Activated CD8-positive, alpha-beta memory T cell treated with anti-CD3 and anti-CD28 coated beads, Interleukin-2, amount 10 ng/mL, durations not matched to agents 7 days and 5 days (primary cell): Measurements from ENCODE around the gene NADK2. TPM values are rescaled to one million over a fixed set of nuclear protein-coding genes. Genes with fewer than 3 reads are reported as not detected.
"Not testable (repeated sequence)": the region's sequence is repeated elsewhere in the genome, so short reads cannot be mapped to it uniquely, and the experiment has no call there.

Experiments
- ATAC-seq: fragments of 150-1000 bp; cut with Tn5 transposase; one replicate; pipeline ENCODE4 v1.10.0; 2021; ENCODE audit warnings: moderate library complexity
- CTCF ChIA-PET: fragments of 350-600 bp; sonication (Branson Sonifier 250); formaldehyde crosslinking; loops from one replicate; lab custom pipeline; 2021; ENCODE audit warnings: antibody characterized with exemption; lab: Charles Lee
- DNase-seq: peaks from one replicate; pipeline ENCODE4 v3.0.0-alpha.2; 2020
- H3K27ac Mint-ChIP-seq: one replicate; pipeline ENCODE4 v1.8.0; 2021; ENCODE audit warnings: mild to moderate bottlenecking, mixed read lengths
- H3K27me3 Mint-ChIP-seq: one replicate; pipeline ENCODE4 v1.8.0; 2021; ENCODE audit warnings: mixed read lengths
- H3K36me3 Mint-ChIP-seq: one replicate; pipeline ENCODE4 v1.8.0; 2021; ENCODE audit warnings: mild to moderate bottlenecking, mixed read lengths
- H3K4me1 Mint-ChIP-seq: one replicate; pipeline ENCODE4 v1.8.0; 2021; ENCODE audit warnings: mixed read lengths
- H3K4me3 Mint-ChIP-seq: one replicate; pipeline ENCODE4 v1.8.0; 2021; ENCODE audit warnings: mild to moderate bottlenecking, moderate library complexity, mixed read lengths
- H3K9me3 Mint-ChIP-seq: one replicate; pipeline ENCODE4 v1.8.0; 2022; ENCODE audit warnings: low read depth, mixed read lengths
- total RNA-seq, 2 experiments: library from RNA; stranded (reverse); gene quantifications; one replicate each; pipeline ENCODE4 v1.2.3, GENCODE V29; 2021

Gene NADK2
- total RNA-seq, 2 experiments from 2014 or later = 12.5 to 14.9 TPM

- H3K36me3 Mint-ChIP-seq = peaks cover 77% of the 10 kb centered on the region
- H3K4me1 Mint-ChIP-seq, H3K27me3 Mint-ChIP-seq, DNase-seq, ATAC-seq, H3K9me3 Mint-ChIP-seq, H3K27ac Mint-ChIP-seq, H3K4me3 Mint-ChIP-seq, CTCF ChIA-PET: not testable (repeated sequence)
These were observed 57.3 kb downstream of the NADK2 start for GRCh38 chr5:36184408-36184807.

- Mint-ChIP-seq H3K27me3 (no peaks in the 10 kb centered on the region), H3K4me3 (no peak overlapping the region), H3K36me3 (peaks cover 70% of the 10 kb centered on the region), H3K4me1 (peaks cover 5% of the 10 kb centered on the region), H3K27ac (no peak overlapping the region), H3K9me3 (no peaks in the 10 kb centered on the region)
- CTCF ChIA-PET = no interaction called here
- no peak for DNase-seq
- ATAC-seq = no peak
These were observed 60.0 kb downstream of the NADK2 start for GRCh38 chr5:36181774-36182173.

- Mint-ChIP-seq H3K4me1 (peaks cover 6% of the 10 kb centered on the region), H3K27me3 (no peaks in the 10 kb centered on the region), H3K36me3 (peaks cover 64% of the 10 kb centered on the region), H3K9me3 (no peaks in the 10 kb centered on the region), H3K27ac (no peak overlapping the region), H3K4me3 (no peak overlapping the region)
- CTCF ChIA-PET = no interaction called here
- ATAC-seq (no peak), DNase-seq (no peak)
These were observed 61.0 kb downstream of the NADK2 start for GRCh38 chr5:36180556-36181350.

- CTCF ChIA-PET = no interaction called here
- peaks cover 63% of the 10 kb centered on the region for H3K36me3 Mint-ChIP-seq
These were observed 61.8 kb downstream of the NADK2 start for GRCh38 chr5:36179950-36180349.

GRCh38 chr5:36178524-36178890 lies 63.2 kb downstream of the NADK2 start:
- H3K4me3 Mint-ChIP-seq = no peak overlapping the region
- H3K27me3 Mint-ChIP-seq = no peaks in the 10 kb centered on the region
- DNase-seq = no peak
- CTCF ChIA-PET = interaction anchor here (1.0 to 1.7 kb wide), 5 partner anchors 27 to 99 kb away, joined by 3 to 7 read pairs (median 4); partner anchors contain the start of genes LMBRD2 and NADK2
- ATAC-seq = no peak
- H3K9me3 Mint-ChIP-seq = no peaks in the 10 kb centered on the region
- peaks cover 68% of the 10 kb centered on the region for H3K36me3 Mint-ChIP-seq
- no peak overlapping the region for H3K27ac Mint-ChIP-seq
- peaks cover 12% of the 10 kb centered on the region for H3K4me1 Mint-ChIP-seq

More at GRCh38 chr5:36179950-36180349, 61.8 kb downstream of the NADK2 start:
- Mint-ChIP-seq H3K9me3 (no peaks in the 10 kb centered on the region), H3K4me1 (peaks cover 6% of the 10 kb centered on the region), H3K27me3 (no peaks in the 10 kb centered on the region), H3K27ac (peak overlapping the region; percentile 0), H3K4me3 (no peak overlapping the region)
- DNase-seq (no peak), ATAC-seq (no peak)

- no peak overlapping the region for H3K4me3 Mint-ChIP-seq
- peaks cover 69% of the 10 kb centered on the region for H3K36me3 Mint-ChIP-seq
- no peak for ATAC-seq
- H3K9me3 Mint-ChIP-seq = no peaks in the 10 kb centered on the region
- H3K4me1 Mint-ChIP-seq = peaks cover 12% of the 10 kb centered on the region
- no peak overlapping the region for H3K27ac Mint-ChIP-seq
- CTCF ChIA-PET = interaction anchor here (1.0 to 1.7 kb wide), 6 partner anchors 27 to 99 kb away, joined by 3 to 7 read pairs (median 4); partner anchors contain the start of genes LMBRD2 and NADK2
- DNase-seq = no peak
- no peaks in the 10 kb centered on the region for H3K27me3 Mint-ChIP-seq
These were observed 63.8 kb downstream of the NADK2 start for GRCh38 chr5:36177715-36178523.

GRCh38 chr5:36177154-36177553 lies 64.6 kb downstream of the NADK2 start:
- peaks cover 67% of the 10 kb centered on the region for H3K36me3 Mint-ChIP-seq
- H3K27ac Mint-ChIP-seq = no peak overlapping the region

GRCh38 chr5:36175043-36175442 lies 66.7 kb downstream of the NADK2 start:
- CTCF ChIA-PET = no interaction called here
- DNase-seq = no peak
- H3K4me1 Mint-ChIP-seq = peaks cover 12% of the 10 kb centered on the region
- H3K27ac Mint-ChIP-seq = peak overlapping the region; percentile 4
- no peak overlapping the region for H3K4me3 Mint-ChIP-seq
- peaks cover 69% of the 10 kb centered on the region for H3K36me3 Mint-ChIP-seq
- H3K9me3 Mint-ChIP-seq = no peaks in the 10 kb centered on the region
- no peak for ATAC-seq
- no peaks in the 10 kb centered on the region for H3K27me3 Mint-ChIP-seq

More at GRCh38 chr5:36177154-36177553, 64.6 kb downstream of the NADK2 start:
- CTCF ChIA-PET = interaction anchor here (1.1 to 1.7 kb wide), 3 partner anchors 26 to 98 kb away, joined by 3 to 7 read pairs (median 4); partner anchors contain the start of gene LMBRD2
- Mint-ChIP-seq H3K9me3 (no peaks in the 10 kb centered on the region), H3K4me1 (peaks cover 12% of the 10 kb centered on the region), H3K27me3 (no peaks in the 10 kb centered on the region), H3K4me3 (no peak overlapping the region)
- ATAC-seq (no peak), DNase-seq (no peak)

- ATAC-seq (no peak), DNase-seq (no peak)
- Mint-ChIP-seq H3K27me3 (no peaks in the 10 kb centered on the region), H3K4me1 (peaks cover 12% of the 10 kb centered on the region), H3K27ac (no peak overlapping the region), H3K36me3 (peaks cover 69% of the 10 kb centered on the region), H3K9me3 (no peaks in the 10 kb centered on the region), H3K4me3 (no peak overlapping the region)
- CTCF ChIA-PET = interaction anchor here (0.7 kb wide), 1 partner anchor 95 kb away, joined by 3 read pairs; no protein-coding TSS in a partner anchor
These were observed 67.6 kb downstream of the NADK2 start for GRCh38 chr5:36174119-36174518.

GRCh38 chr5:36173426-36173825 lies 68.3 kb downstream of the NADK2 start:
- DNase-seq = no peak
- no peak overlapping the region for H3K27ac Mint-ChIP-seq
- no peak for ATAC-seq
- CTCF ChIA-PET = interaction anchor here (0.7 kb wide), 1 partner anchor 94 kb away, joined by 3 read pairs; no protein-coding TSS in a partner anchor
- no peaks in the 10 kb centered on the region for H3K9me3 Mint-ChIP-seq
- peaks cover 16% of the 10 kb centered on the region for H3K4me1 Mint-ChIP-seq
- peaks cover 70% of the 10 kb centered on the region for H3K36me3 Mint-ChIP-seq
- no peak overlapping the region for H3K4me3 Mint-ChIP-seq
- H3K27me3 Mint-ChIP-seq = no peaks in the 10 kb centered on the region

GRCh38 chr5:36172599-36172998 lies 69.1 kb downstream of the NADK2 start:
- Mint-ChIP-seq H3K27me3 (no peaks in the 10 kb centered on the region), H3K4me1 (peaks cover 23% of the 10 kb centered on the region), H3K9me3 (no peaks in the 10 kb centered on the region), H3K4me3 (no peak overlapping the region), H3K36me3 (peaks cover 72% of the 10 kb centered on the region), H3K27ac (no peak overlapping the region)
- CTCF ChIA-PET = no interaction called here
- no peak for ATAC-seq
- no peak for DNase-seq

- Mint-ChIP-seq H3K9me3 (no peaks in the 10 kb centered on the region), H3K36me3 (peaks cover 77% of the 10 kb centered on the region)
These were observed 70.8 kb downstream of the NADK2 start for GRCh38 chr5:36170832-36171424.

GRCh38 chr5:36168737-36169136 lies 73.0 kb downstream of the NADK2 start:
- ATAC-seq = no peak
- H3K27ac Mint-ChIP-seq = no peak overlapping the region
- no peaks in the 10 kb centered on the region for H3K27me3 Mint-ChIP-seq
- no peak for DNase-seq
- no peak overlapping the region for H3K4me3 Mint-ChIP-seq
- peaks cover 67% of the 10 kb centered on the region for H3K36me3 Mint-ChIP-seq
- no peaks in the 10 kb centered on the region for H3K9me3 Mint-ChIP-seq
- peaks cover 14% of the 10 kb centered on the region for H3K4me1 Mint-ChIP-seq
- CTCF ChIA-PET = no interaction called here

More at GRCh38 chr5:36170832-36171424, 70.8 kb downstream of the NADK2 start:
- Mint-ChIP-seq H3K27me3 (no peaks in the 10 kb centered on the region), H3K27ac (no peak overlapping the region), H3K4me1 (peaks cover 17% of the 10 kb centered on the region), H3K4me3 (no peak overlapping the region)
- no peak for DNase-seq
- no peak for ATAC-seq
- CTCF ChIA-PET = no interaction called here
